Progenitor cell of endocrine pancreas (in vitro differentiated cells): ENCODE measurements around the gene AHCYL1. TPM values are rescaled to one million over a fixed set of nuclear protein-coding genes. Genes with fewer than 3 reads are reported as not detected.

Experiments used
- DNase-seq: peaks from one replicate; pipeline ENCODE4 v3.0.0; 2021; ENCODE audit warnings: low spot score; ENCODE audit not compliant: unreplicated experiment
- H3K27ac Mint-ChIP-seq: 2 replicates; pipeline ENCODE4 v1.8.0; 2021; ENCODE audit warnings: mild to moderate bottlenecking, moderate library complexity, mixed read lengths
- H3K27me3 Mint-ChIP-seq: 2 replicates; pipeline ENCODE4 v1.8.0; 2021; ENCODE audit warnings: mixed read lengths
- H3K36me3 Mint-ChIP-seq: 2 replicates; pipeline ENCODE4 v1.8.0; 2022; ENCODE audit warnings: mixed read lengths; ENCODE audit not compliant: insufficient read depth
- H3K4me1 Mint-ChIP-seq: 2 replicates; pipeline ENCODE4 v1.8.0; 2021; ENCODE audit warnings: low read depth, mixed read lengths
- H3K4me3 Mint-ChIP-seq: 2 replicates; pipeline ENCODE4 v1.8.0; 2021; ENCODE audit warnings: low read depth, mild to moderate bottlenecking, moderate library complexity, mixed read lengths
- H3K9me3 Mint-ChIP-seq: 2 replicates; pipeline ENCODE4 v1.8.0; 2021; ENCODE audit warnings: low read depth, mixed read lengths
- CTCF ChIP-seq: fragments of 200-600 bp; sonication (generic); IDR thresholded peaks from one replicate; pipeline ENCODE4 v1.5.0; 2021; ENCODE audit warnings: antibody characterized with exemption, mild to moderate bottlenecking; ENCODE audit not compliant: unreplicated experiment
- total RNA-seq: library from RNA; stranded (reverse); gene quantifications from 2 replicates; pipeline ENCODE4 v1.2.1, GENCODE V29; 2021

Gene AHCYL1
- total RNA-seq, 1 donor from 2014 or later, result 90.2 TPM

- TF ChIP-seq CTCF, result no peak
- no peak for DNase-seq
- H3K9me3 Mint-ChIP-seq, result no peaks in the 10 kb centered on the region
- peaks cover 4% of the 10 kb centered on the region for H3K4me1 Mint-ChIP-seq
- H3K36me3 Mint-ChIP-seq, result peaks cover 40% of the 10 kb centered on the region
- no peaks in the 10 kb centered on the region for H3K27me3 Mint-ChIP-seq
- H3K27ac Mint-ChIP-seq, result no peak overlapping the region
- H3K4me3 Mint-ChIP-seq, result no peak overlapping the region
Observed at GRCh38 chr1:110057963-110058518, 73.5 kb downstream of the AHCYL1 start.

GRCh38 chr1:110058591-110058990, 74.0 kb downstream of the AHCYL1 start:
- Mint-ChIP-seq H3K9me3 (no peaks in the 10 kb centered on the region), H3K27me3 (no peaks in the 10 kb centered on the region), H3K36me3 (peaks cover 40% of the 10 kb centered on the region), H3K27ac (no peak overlapping the region), H3K4me3 (no peak overlapping the region), H3K4me1 (peaks cover 4% of the 10 kb centered on the region)
- no peak for DNase-seq
- no peak for TF ChIP-seq CTCF

GRCh38 chr1:110059133-110059863, 74.7 kb downstream of the AHCYL1 start:
- no peak overlapping the region for H3K4me3 Mint-ChIP-seq
- peaks cover 4% of the 10 kb centered on the region for H3K4me1 Mint-ChIP-seq
- H3K27me3 Mint-ChIP-seq, result peaks cover 3% of the 10 kb centered on the region

DNA sequence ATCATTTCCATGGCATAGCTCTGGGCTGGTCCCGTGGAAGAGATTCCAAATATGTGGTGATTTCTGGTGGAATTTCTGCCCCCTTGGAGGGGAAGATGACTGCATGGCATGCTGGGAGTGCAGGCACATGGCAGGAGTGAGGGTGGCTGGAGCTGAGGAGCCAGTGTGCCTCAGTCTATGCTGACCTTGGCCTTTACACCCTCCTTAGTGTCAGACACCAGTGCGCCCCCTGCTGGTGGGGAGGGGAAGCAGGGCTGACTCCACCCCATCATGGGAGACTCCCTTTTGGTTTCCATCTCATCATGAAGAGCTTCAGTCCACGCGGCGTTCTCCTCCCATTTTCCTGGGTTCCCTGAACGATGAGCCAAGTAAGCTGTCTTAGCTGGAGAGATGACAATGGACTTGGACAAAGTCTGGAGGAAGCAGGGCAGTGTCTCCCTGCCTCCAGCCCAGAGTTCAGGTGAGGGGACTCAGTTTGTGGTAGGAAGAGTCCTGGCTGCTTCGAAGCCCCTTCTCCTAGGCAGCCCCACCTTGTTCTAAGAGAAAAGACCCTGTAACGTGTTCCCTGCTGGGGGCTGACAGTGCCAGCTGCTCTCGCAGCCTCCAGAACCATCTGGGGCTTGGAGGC, 75.6 kb downstream of the AHCYL1 start:
- Mint-ChIP-seq H3K27ac (peak overlapping the region; percentile 31), H3K4me1 (peaks cover 4% of the 10 kb centered on the region), H3K27me3 (peaks cover 11% of the 10 kb centered on the region), H3K4me3 (no peak overlapping the region), H3K36me3 (peaks cover 34% of the 10 kb centered on the region), H3K9me3 (no peaks in the 10 kb centered on the region)
- peak; percentile 71 for TF ChIP-seq CTCF
- DNase-seq, result peak; percentile 35

More at GRCh38 chr1:110059133-110059863, 74.7 kb downstream of the AHCYL1 start:
- DNase-seq, result no peak
- Mint-ChIP-seq H3K27ac (peak overlapping the region; percentile 67), H3K36me3 (peaks cover 35% of the 10 kb centered on the region), H3K9me3 (no peaks in the 10 kb centered on the region)
- no peak for TF ChIP-seq CTCF

- no peak overlapping the region for H3K27ac Mint-ChIP-seq
- no peak for TF ChIP-seq CTCF
- peaks cover 4% of the 10 kb centered on the region for H3K4me1 Mint-ChIP-seq
- peaks cover 16% of the 10 kb centered on the region for H3K27me3 Mint-ChIP-seq
- peaks cover 31% of the 10 kb centered on the region for H3K36me3 Mint-ChIP-seq
- no peak for DNase-seq
- H3K9me3 Mint-ChIP-seq, result no peaks in the 10 kb centered on the region
- no peak overlapping the region for H3K4me3 Mint-ChIP-seq
Observed at GRCh38 chr1:110060662-110061060, 76.1 kb downstream of the AHCYL1 start.
